GM23338 (cell line): Measurements from ENCODE around the gene ITGA1. TPM values are rescaled to one million over a fixed set of nuclear protein-coding genes. Genes with fewer than 3 reads are reported as not detected.

Experiments
- ATAC-seq: fragments of 200-7000 bp; cut with Tn5 transposase; 3 replicates; pipeline ENCODE4 v1.9.1; 2020
- DNase-seq: peaks from one replicate; pipeline ENCODE4 v3.0.0-alpha.2; 2015; ENCODE audit warnings: low spot score
- H2AFZ ChIP-seq: fragments of 200-600 bp; sonication (generic); 2 replicates; pipeline ENCODE4 v1.8.0; 2016; ENCODE audit warnings: antibody characterized with exemption, mild to moderate bottlenecking, moderate library complexity
- H3F3A ChIP-seq: fragments of 200-600 bp; sonication (generic); replicated peaks from 2 replicates; pipeline ENCODE4 v1.8.0; 2017; ENCODE audit warnings: antibody characterized with exemption, mixed run types, low read depth
- H3K27ac ChIP-seq: fragments of 200-600 bp; sonication (generic); 2 replicates; pipeline ENCODE4 v1.6.1; 2016; ENCODE audit warnings: low read depth
- H3K27me3 ChIP-seq: fragments of 200-600 bp; sonication (generic); 2 replicates; pipeline ENCODE4 v1.8.0; 2016; ENCODE audit warnings: mild to moderate bottlenecking, mixed run types, moderate library complexity; ENCODE audit not compliant: insufficient read depth
- H3K36me3 ChIP-seq: fragments of 200-600 bp; sonication (generic); 2 replicates; pipeline ENCODE4 v1.8.0; 2016; ENCODE audit warnings: mild to moderate bottlenecking; ENCODE audit not compliant: insufficient read depth
- H3K4me1 ChIP-seq: fragments of 200-600 bp; sonication (generic); 2 replicates; pipeline ENCODE4 v1.8.0; 2016; ENCODE audit warnings: mild to moderate bottlenecking, moderate library complexity; ENCODE audit not compliant: insufficient read depth
- H3K4me2 ChIP-seq: fragments of 200-600 bp; sonication (generic); 2 replicates; pipeline ENCODE4 v1.7.1; 2017; ENCODE audit warnings: mixed run types
- H3K4me3 ChIP-seq: fragments of 200-600 bp; sonication (generic); 2 replicates; pipeline ENCODE4 v1.6.1; 2016; ENCODE audit warnings: mixed run types
- H3K79me2 ChIP-seq: fragments of 200-600 bp; sonication (generic); replicated peaks from 2 replicates; pipeline ENCODE4 v1.8.0; 2017; ENCODE audit warnings: mild to moderate bottlenecking; ENCODE audit not compliant: insufficient read depth
- H3K9me2 ChIP-seq: fragments of 200-600 bp; sonication (generic); 2 replicates; pipeline ENCODE4 v1.8.0; 2017; ENCODE audit not compliant: insufficient read depth
- H4K20me1 ChIP-seq: fragments of 200-600 bp; sonication (generic); replicated peaks from 2 replicates; pipeline ENCODE4 v1.8.0; 2017; ENCODE audit warnings: mild to moderate bottlenecking; ENCODE audit not compliant: insufficient read depth
- H3K27ac Mint-ChIP-seq: 2 replicates; pipeline ENCODE4 v1.8.0; 2020; ENCODE audit warnings: inconsistent platforms, mild to moderate bottlenecking, moderate library complexity, mixed read lengths
- H3K27me3 Mint-ChIP-seq: 3 replicates; pipeline ENCODE4 v1.8.0; 2022; ENCODE audit warnings: low read depth, mild to moderate bottlenecking, moderate library complexity, mixed read lengths, inconsistent platforms; ENCODE audit not compliant: insufficient read depth, poor library complexity
- H3K36me3 Mint-ChIP-seq: 3 replicates; pipeline ENCODE4 v1.8.0; 2021; ENCODE audit warnings: low read depth, mild to moderate bottlenecking, inconsistent platforms, moderate library complexity, mixed read lengths
- H3K4me1 Mint-ChIP-seq: 3 replicates; pipeline ENCODE4 v1.8.0; 2020; ENCODE audit warnings: mild to moderate bottlenecking, inconsistent platforms, mixed read lengths
- H3K4me3 Mint-ChIP-seq: 3 replicates; pipeline ENCODE4 v1.8.0; 2021; ENCODE audit warnings: moderate library complexity, mild to moderate bottlenecking, inconsistent platforms, mixed read lengths
- H3K9me3 Mint-ChIP-seq: 3 replicates; pipeline ENCODE4 v1.8.0; 2020; ENCODE audit warnings: moderate library complexity, mild to moderate bottlenecking, inconsistent platforms, mixed read lengths
- CREB1 ChIP-seq: fragments of 250-450 bp; sonication (Bioruptor Pico); IDR thresholded peaks from 2 replicates; pipeline ENCODE4 v1.5.0; 2020; ENCODE audit warnings: low read depth, mild to moderate bottlenecking, moderate library complexity
- EZH2 ChIP-seq: fragments of 200-600 bp; sonication (generic); IDR thresholded peaks from one replicate; pipeline ENCODE4 v1.8.0; 2017; ENCODE audit warnings: antibody characterized with exemption, mild to moderate bottlenecking, low read depth; ENCODE audit not compliant: unreplicated experiment
- EZH2phosphoT487 ChIP-seq: fragments of 200-600 bp; sonication (generic); IDR thresholded peaks from one replicate; pipeline ENCODE4 v1.8.1; 2018; ENCODE audit warnings: antibody characterized with exemption; ENCODE audit not compliant: unreplicated experiment
- JUNB ChIP-seq: IDR thresholded peaks from one replicate; pipeline ENCODE4 v1.6.1; 2016; ENCODE audit warnings: antibody characterized with exemption; ENCODE audit not compliant: unreplicated experiment
- NANOG ChIP-seq: IDR thresholded peaks from 2 replicates; pipeline ENCODE4 v1.6.1; 2016; ENCODE audit warnings: antibody characterized with exemption, borderline replicate concordance
- POLR2AphosphoS5 ChIP-seq: IDR thresholded peaks from 2 replicates; pipeline ENCODE4 v1.6.1; 2016; ENCODE audit warnings: antibody characterized with exemption, low read depth
- REST ChIP-seq: IDR thresholded peaks from one replicate; pipeline ENCODE4 v1.6.1; 2018; ENCODE audit warnings: antibody characterized with exemption; ENCODE audit not compliant: unreplicated experiment
- STAT1 ChIP-seq: IDR thresholded peaks from one replicate; pipeline ENCODE4 v1.6.1; 2016; ENCODE audit warnings: antibody characterized with exemption; ENCODE audit not compliant: unreplicated experiment
- ZNF114 ChIP-seq: fragments of 250-450 bp; sonication (Bioruptor Pico); IDR thresholded peaks from 2 replicates; pipeline ENCODE4 v1.5.0; 2020; ENCODE audit warnings: mild to moderate bottlenecking, moderate library complexity
- ZNF331 ChIP-seq: fragments of 250-450 bp; sonication (Bioruptor Pico); IDR thresholded peaks from 2 replicates; pipeline ENCODE4 v1.5.0; 2020; ENCODE audit warnings: low read depth, mild to moderate bottlenecking, moderate library complexity
- polyA plus RNA-seq: library from polyadenylated mRNA; unstranded; fragments of >200 nt; fragmentation: Nextera tagmentation; extraction: Ambion mirVana; gene quantifications from 2 replicates; pipeline ENCODE4 v1.2.1, GENCODE V29; 2016
- total RNA-seq: library from RNA; depleted of rRNA; stranded (reverse); fragments of >200 nt; shearing (Covaris generic); gene quantifications from 2 replicates; pipeline ENCODE4 v1.2.3, GENCODE V29; 2014
- TF ChIP-seq, protein P1 (sequence below): fragments of 250-450 bp; sonication (Bioruptor Pico); IDR thresholded peaks from 2 replicates; pipeline ENCODE4 v1.5.0; 2020; ENCODE audit warnings: mild to moderate bottlenecking, moderate library complexity

Gene ITGA1
- total and polyA plus RNA-seq, 2 experiments from 2014 or later, result 1.8 to 4.9 TPM

DNA sequence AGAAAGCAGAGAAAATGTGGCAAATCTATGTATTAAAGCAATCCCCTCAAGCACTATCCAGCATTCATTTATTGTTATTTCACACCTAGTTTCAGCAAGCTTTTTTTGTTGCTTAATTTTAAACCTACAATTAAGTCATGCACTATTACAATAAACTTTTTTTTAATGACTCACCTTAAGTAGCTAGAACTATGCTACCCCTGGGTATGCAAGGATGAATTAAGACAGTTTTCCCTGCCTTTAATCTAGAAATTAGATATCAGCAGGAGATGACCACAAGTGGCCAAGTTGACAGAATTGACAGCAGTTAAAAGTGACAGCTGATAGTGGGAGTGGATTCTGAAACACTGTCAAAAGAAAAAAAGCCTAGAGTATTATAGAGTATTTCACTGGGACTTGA lies 20.0 kb downstream of the ITGA1 start:
- ATAC-seq (no peak), DNase-seq (no peak)
- Mint-ChIP-seq H3K9me3 (no peaks in the 10 kb centered on the region), H3K36me3 (peaks cover 8% of the 10 kb centered on the region; the same call in 2 of the 3 replicates), H3K27ac (no peak overlapping the region), H3K4me3 (no peak overlapping the region), H3K4me1 (peaks cover 19% of the 10 kb centered on the region; the same call in 2 of the 3 replicates), H3K27me3 (no peaks in the 10 kb centered on the region)
- Histone ChIP-seq H3K27me3 (no peaks in the 10 kb centered on the region), H2AFZ (no peak overlapping the region), H3K4me1 (peaks cover 14% of the 10 kb centered on the region), H4K20me1 (no peaks in the 10 kb centered on the region), H3K4me2 (no peak overlapping the region), H3K9me2 (no peaks in the 10 kb centered on the region), H3K36me3 (no peaks in the 10 kb centered on the region), H3K27ac (no peak overlapping the region), H3K79me2 (peaks cover 30% of the 10 kb centered on the region), H3F3A (no peaks in the 10 kb centered on the region), H3K4me3 (no peak overlapping the region)
- TF ChIP-seq JUNB (no peak), STAT1 (no peak), ZNF331 (CRISPR knock-in tag) (no peak), ZNF114 (CRISPR knock-in tag) (no peak), NANOG (no peak), EZH2 (no peak), POLR2AphosphoS5 (no peak), EZH2phosphoT487 (no peak), REST (no peak), CREB1 (no peak)
- TF ChIP-seq, protein P1, sequence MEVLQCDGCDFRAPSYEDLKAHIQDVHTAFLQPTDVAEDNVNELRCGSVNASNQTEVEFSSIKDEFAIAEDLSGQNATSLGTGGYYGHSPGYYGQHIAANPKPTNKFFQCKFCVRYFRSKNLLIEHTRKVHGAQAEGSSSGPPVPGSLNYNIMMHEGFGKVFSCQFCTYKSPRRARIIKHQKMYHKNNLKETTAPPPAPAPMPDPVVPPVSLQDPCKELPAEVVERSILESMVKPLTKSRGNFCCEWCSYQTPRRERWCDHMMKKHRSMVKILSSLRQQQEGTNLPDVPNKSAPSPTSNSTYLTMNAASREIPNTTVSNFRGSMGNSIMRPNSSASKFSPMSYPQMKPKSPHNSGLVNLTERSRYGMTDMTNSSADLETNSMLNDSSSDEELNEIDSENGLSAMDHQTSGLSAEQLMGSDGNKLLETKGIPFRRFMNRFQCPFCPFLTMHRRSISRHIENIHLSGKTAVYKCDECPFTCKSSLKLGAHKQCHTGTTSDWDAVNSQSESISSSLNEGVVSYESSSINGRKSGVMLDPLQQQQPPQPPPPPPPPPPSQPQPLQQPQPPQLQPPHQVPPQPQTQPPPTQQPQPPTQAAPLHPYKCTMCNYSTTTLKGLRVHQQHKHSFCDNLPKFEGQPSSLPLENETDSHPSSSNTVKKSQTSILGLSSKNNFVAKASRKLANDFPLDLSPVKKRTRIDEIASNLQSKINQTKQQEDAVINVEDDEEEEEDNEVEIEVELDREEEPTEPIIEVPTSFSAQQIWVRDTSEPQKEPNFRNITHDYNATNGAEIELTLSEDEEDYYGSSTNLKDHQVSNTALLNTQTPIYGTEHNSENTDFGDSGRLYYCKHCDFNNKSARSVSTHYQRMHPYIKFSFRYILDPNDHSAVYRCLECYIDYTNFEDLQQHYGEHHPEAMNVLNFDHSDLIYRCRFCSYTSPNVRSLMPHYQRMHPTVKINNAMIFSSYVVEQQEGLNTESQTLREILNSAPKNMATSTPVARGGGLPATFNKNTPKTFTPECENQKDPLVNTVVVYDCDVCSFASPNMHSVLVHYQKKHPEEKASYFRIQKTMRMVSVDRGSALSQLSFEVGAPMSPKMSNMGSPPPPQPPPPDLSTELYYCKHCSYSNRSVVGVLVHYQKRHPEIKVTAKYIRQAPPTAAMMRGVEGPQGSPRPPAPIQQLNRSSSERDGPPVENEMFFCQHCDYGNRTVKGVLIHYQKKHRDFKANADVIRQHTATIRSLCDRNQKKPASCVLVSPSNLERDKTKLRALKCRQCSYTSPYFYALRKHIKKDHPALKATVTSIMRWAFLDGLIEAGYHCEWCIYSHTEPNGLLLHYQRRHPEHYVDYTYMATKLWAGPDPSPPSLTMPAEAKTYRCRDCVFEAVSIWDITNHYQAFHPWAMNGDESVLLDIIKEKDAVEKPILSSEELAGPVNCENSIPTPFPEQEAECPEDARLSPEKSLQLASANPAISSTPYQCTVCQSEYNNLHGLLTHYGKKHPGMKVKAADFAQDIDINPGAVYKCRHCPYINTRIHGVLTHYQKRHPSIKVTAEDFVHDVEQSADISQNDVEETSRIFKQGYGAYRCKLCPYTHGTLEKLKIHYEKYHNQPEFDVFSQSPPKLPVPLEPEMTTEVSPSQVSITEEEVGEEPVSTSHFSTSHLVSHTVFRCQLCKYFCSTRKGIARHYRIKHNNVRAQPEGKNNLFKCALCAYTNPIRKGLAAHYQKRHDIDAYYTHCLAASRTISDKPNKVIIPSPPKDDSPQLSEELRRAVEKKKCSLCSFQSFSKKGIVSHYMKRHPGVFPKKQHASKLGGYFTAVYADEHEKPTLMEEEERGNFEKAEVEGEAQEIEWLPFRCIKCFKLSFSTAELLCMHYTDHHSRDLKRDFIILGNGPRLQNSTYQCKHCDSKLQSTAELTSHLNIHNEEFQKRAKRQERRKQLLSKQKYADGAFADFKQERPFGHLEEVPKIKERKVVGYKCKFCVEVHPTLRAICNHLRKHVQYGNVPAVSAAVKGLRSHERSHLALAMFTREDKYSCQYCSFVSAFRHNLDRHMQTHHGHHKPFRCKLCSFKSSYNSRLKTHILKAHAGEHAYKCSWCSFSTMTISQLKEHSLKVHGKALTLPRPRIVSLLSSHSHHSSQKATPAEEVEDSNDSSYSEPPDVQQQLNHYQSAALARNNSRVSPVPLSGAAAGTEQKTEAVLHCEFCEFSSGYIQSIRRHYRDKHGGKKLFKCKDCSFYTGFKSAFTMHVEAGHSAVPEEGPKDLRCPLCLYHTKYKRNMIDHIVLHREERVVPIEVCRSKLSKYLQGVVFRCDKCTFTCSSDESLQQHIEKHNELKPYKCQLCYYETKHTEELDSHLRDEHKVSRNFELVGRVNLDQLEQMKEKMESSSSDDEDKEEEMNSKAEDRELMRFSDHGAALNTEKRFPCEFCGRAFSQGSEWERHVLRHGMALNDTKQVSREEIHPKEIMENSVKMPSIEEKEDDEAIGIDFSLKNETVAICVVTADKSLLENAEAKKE (CRISPR knock-in tag), result no peak
